NCI-H510A treated with DMSO at 0.1 percent for 48 hours (cell line): ENCODE data around the gene EMP2.
"Not testable (repeated sequence)": the region's sequence is repeated elsewhere in the genome, so short reads cannot be mapped to it uniquely, and the experiment has no call there.

Experiments used
- DNase-seq: peaks from one replicate; lab custom pipeline; 2025; lab: John Stamatoyannopoulos, UW

The EMP2 gene

DNA sequence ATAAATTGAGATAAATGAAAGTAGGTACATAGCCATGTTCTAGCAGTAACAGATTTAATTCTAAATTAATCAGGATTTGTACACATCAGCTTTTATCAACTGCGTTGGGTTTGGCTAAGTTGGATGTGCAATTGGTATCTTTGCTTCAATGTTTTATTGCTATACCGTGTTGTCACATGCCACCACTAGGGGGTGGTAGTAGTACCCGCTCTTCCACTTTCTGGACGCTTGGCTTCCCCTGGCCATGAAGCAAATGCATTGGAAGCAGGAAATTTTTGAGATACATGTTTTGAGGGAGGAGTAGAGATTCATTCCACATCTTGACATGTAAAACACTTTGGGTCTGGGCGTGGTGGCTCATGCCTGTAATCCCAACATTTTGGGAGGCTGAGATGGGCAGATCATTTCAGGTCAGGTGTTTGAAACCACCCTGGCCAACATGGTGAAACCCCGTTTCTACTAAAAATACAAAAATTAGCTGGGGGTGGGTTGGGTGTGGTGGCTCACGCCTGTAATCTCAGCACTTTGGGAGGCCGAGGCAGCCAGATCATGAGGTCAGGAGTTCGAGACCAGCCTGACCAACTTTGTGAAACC is 58.6 kb downstream of the EMP2 start:
- peak; percentile 73 for DNase-seq

- no peak for DNase-seq
Measured at GRCh38 chr16:10520869-10521578, 59.4 kb downstream of the EMP2 start.

DNA sequence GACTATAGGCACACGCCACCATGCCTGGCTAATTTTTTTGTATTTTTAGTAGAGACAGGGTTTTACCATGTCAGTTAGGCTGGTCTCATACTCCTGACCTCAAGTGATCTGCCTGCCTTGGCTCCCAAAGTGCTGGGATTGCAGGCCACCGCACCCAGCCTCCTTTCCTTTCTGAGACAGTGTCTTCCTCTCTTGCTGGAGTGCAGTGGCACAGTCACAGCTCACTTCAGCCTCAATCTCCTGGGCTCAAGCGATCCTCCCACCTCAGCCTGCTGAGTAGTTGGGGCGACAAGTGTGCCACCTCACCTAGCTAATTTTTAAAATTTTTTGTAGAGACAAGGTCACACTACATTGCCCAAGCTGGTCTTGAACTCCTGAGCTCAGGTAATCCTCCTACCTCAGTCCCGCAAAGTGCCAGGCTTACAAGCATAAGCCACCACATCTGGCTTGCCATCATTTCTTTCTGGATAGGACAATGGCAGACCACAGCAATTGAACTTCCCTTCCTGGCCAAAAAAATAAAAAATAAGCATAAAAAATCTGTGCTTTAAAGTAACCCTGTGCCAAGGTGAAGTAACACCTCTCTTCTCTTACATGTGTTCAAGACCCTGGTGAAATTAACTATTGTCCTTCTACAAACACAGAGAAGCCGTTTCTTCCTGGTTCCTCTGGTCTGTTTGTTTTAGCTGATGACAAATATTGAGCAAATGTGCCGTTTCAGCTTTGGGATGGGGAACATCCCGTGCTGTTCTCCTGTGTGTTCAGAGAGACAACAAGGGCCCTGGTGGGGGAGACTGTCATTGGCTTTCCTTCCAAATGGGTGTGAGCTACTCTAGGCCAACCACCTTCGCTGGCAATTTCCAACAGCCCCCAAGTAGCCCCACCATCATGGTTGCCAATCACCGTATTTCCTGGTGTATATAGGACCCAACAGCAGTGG is 60.2 kb downstream of the EMP2 start:
- DNase-seq = no peak

- no peak for DNase-seq
Measured at GRCh38 chr16:10519297-10519696, 61.1 kb downstream of the EMP2 start.

- no peak for DNase-seq
Measured at GRCh38 chr16:10518479-10519041, 61.8 kb downstream of the EMP2 start.

GRCh38 chr16:10517868-10518267 is 62.5 kb downstream of the EMP2 start:
- no peak for DNase-seq

DNA sequence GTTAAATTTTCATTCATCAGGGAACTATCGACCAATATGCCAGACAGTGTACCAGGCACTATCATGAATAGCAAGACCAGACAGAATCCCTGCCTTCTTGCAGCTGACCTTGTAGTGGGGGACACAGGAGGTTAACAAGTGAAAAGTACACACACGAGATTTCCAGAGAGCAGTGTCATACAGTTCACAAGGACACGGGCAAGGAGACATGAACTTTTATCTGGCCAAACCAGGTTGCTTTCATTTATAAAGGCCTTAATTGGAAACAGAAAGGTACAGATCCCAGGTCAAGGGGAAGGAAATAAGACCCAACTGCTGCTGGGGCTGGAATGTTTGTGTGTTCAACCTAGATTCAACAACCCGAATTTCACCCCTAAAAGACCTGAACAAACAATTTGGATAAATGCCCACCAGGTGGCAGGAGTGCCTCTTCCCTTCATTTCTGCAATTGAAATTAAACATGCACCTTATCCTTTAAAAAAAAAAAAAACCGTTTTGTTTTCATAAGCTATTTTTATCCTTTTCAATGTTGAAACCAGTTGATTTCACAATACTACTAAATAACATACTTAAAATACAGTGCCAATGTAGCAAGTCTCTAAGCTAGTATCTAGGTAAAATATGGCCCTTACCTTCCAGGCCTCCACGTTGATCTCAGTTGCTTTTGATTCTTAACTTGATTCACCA is 65.9 kb downstream of the EMP2 start:
- DNase-seq = peak; percentile 28

GRCh38 chr16:10511829-10512228 is 68.6 kb downstream of the EMP2 start:
- no peak for DNase-seq

- DNase-seq = no peak
Measured at GRCh38 chr16:10510279-10510678, 70.1 kb downstream of the EMP2 start.

DNA sequence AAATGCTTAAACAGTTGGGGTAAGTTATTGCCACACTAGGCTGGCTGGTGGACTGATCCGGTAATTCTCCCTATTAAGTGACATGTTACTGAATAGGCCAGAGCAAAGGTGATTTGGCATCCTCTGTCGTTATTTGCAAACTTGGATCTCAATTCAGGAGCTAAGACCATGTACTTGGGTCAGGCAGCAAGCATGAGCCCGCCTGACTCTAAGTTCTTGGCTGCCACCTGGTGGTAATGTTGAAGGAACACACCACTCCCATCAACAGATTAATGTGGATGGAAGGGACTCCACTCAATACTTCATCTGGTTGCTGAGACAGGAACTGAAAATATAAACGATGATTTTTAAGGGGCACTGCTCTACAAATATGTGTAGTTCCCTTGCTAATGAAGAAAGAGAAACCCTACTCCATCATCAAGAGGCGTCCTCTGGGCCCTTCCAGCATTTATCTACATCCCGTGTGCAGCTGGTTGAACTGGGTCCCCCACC is 70.8 kb downstream of the EMP2 start:
- peak; percentile 33 for DNase-seq

- DNase-seq = not testable (repeated sequence)
Measured at GRCh38 chr16:10505286-10505685, 75.1 kb downstream of the EMP2 start.

DNA sequence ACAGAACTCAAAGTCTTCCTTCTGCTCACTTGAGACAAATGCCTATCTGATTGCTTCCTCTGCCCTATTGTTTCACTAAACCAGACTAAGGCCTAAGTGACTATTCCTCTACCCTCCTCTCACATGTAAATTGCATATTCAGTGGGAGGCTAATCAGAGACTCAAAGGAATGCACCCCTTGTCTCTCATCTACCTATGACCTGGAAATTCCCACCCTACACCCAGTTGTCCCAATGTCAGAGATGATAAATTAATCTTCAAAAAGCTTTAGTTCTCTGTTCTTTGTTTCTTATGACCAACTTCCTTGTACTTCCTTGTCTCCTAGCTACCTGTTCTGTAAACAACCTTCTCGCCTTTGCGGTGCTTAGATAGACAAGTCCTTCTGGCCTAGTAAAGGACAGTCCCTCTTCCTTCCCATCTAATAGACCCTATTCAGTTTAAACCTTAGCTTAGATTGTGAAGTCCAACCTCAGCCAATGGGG is 76.0 kb downstream of the EMP2 start:
- DNase-seq = no peak

- no peak for DNase-seq
Measured at GRCh38 chr16:10502776-10503175, 77.6 kb downstream of the EMP2 start.

DNA sequence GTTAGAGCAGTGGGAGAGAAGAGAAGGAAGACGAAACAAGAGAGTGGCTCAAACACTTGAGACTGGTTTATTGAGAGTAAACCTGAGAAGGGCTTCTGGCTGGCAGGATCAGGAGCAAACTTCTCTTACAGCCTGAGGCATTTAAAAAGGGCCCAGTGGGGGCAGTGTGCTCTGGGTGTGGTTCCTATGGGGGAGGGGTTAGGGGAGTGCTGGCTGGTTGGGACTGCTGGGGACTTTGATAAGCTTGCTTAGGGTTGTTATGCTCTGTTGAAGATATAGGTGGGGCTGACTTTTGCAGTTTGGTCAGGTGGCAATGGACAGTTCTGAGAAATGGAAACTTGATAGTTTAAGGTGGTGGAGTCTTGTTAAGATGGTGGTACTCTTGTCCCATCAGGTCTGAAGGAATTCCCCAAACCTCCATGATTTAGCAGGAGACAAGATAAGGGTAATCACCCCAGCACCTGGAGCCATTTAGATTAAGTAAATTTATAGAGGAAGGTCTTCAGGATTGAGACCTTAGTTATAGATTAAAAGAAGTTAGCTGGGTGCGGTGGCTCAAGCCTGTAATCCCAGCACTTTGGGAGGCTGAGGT is 79.3 kb downstream of the EMP2 start:
- DNase-seq = no peak

DNA sequence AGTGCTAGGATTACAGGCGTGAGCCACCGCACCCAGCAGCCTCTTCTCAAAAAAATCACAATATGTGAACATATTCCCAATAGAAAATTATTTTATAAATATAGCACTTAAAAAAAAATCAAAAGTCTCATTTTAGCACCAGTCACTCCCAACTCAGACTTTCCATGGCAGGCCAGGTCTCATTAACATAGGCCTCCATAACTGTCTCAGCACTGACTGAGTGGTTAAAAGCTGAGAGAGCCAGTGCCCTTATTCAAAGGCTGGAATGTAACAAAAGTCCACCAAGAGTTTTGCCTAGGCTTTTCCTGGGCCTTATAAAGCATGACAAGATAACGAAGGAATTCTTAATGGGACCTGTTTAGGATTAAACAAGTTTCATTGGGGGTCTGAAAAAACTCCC is 79.8 kb downstream of the EMP2 start:
- DNase-seq = no peak

DNA sequence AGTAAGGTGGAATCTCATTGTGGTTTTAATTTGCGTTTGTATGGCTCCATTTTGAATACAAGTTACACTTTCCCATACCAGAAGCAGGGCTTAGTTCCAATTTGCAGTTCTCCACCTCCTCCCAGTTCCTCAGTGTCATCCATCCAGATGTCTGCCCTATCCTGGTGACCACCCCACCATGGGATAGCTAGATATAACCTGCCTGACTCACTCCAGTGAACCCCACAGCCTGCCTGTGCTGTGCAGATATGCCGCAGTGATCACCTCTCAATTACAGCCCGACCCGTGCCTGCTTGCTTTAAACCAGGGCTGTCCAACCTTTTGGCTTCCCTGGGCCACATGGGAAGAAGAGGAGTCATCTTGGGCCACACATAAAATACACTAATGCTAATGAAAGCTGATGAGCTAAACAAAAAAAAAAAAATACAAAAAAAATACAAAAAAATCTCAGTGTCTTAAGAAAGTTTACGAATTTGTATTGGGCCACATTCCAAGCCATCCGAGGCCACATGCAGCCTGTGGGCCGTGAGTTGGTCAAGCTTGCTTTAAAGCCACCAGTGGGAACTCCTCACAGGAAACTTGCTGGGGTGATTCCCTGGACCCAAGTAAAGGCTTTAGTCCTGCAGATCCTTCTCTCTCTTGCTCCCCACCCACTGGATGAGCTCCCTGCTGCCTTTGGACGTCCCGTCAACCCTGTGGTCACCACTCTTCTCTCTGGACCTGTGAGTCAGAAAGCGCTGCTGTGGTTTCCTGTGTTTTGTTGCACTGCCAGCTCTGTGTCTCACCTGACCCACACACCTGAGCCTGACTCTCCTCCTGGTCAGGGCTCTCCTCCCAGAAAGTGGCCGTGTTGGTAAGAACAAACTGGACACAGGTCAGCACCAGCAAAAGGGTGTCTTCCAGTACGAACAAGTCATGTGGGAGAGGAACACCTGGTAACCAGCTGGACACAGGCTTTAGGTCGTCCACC is 83.0 kb downstream of the EMP2 start:
- DNase-seq = no peak

- DNase-seq = no peak
Measured at GRCh38 chr16:10495031-10495345, 85.4 kb downstream of the EMP2 start.

DNA sequence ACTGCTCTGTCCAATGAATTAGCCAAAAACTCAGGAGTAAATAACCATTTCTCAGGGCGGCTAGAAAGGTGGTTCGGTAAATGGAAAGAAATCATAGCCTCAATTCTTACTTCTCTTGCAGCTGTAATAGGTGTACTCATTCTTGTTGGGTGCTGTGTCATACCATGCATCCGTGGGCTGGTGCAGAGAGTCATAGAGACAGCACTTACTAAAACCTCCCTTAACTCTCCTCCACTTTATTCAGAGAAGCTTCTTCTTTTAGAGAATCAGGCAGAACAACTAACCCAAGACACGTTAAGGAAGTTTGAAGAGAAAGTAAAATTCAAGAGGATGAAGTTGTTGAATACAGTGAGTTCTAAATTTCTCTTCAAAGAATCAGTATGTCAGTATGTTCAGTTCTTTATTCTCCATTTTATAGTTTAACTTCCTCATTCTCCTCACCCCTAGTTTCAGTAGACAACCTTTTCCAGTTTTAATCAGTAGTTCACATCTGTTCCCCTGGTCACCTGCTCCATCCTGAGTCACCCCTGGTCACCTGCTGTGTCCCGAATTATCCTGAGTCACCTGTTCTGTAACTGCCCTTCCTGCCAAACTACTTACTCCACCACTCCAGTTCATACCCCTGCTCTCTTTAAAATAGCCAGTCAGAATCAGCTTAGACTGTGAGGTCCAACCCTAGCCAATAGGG is 85.9 kb downstream of the EMP2 start:
- no peak for DNase-seq

- DNase-seq = no peak
Measured at GRCh38 chr16:10493276-10493675, 87.1 kb downstream of the EMP2 start.

DNA sequence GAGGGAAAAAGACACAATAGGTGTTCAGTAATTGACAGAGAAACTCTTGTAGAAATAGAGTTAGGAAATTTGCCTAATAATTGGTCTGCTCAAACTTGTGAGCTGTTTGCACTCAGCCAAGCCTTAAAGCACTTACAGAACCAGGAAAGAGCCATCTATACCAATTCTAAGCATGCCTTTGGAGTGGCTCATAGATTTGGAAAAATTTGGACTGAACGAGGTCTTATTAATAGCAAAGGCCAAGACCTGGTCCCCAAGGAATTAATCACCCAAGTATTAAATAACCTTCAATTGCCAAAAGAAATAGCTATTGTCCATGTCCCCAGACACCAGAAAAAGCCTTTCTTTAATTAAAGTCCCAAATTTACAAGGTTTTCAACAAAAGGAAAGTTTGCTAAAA is 90.3 kb downstream of the EMP2 start:
- DNase-seq = no peak
